HUES64 (cell line): ENCODE data around the gene CCS. TPM values are rescaled to one million over a fixed set of nuclear protein-coding genes. Genes with fewer than 3 reads are reported as not detected.
"Not testable (repeated sequence)": the region's sequence is repeated elsewhere in the genome, so short reads cannot be mapped to it uniquely, and the experiment has no call there.

Experiments used
- H3K27ac ChIP-seq: 2 replicates; pipeline ENCODE4 v1.7.0; 2013; ENCODE audit warnings: low read depth, low read length, inconsistent platforms
- H3K27me3 ChIP-seq: 2 replicates; pipeline ENCODE4 v1.6.1; 2013; ENCODE audit warnings: mild to moderate bottlenecking, low read length; ENCODE audit not compliant: insufficient read depth
- H3K36me3 ChIP-seq: 2 replicates; pipeline ENCODE4 v1.6.1; 2013; ENCODE audit warnings: mild to moderate bottlenecking, low read length; ENCODE audit not compliant: insufficient read depth
- H3K4me1 ChIP-seq: 2 replicates; pipeline ENCODE4 v1.6.1; 2013; ENCODE audit warnings: mild to moderate bottlenecking, low read length, moderate library complexity; ENCODE audit not compliant: insufficient read depth
- H3K4me3 ChIP-seq: 2 replicates; pipeline ENCODE4 v1.5.1; 2013; ENCODE audit warnings: mild to moderate bottlenecking, low read length, moderate library complexity
- H3K9ac ChIP-seq: 2 replicates; pipeline ENCODE4 v1.6.1; 2013; ENCODE audit warnings: mild to moderate bottlenecking, low read depth, low read length
- H3K9me3 ChIP-seq: 2 replicates; pipeline ENCODE4 v1.6.1; 2013; ENCODE audit warnings: low read depth, low read length; ENCODE audit not compliant: insufficient read depth
- WGBS: fragments of 150-250, 120-280 bp; methylation state at CpG from one replicate; pipeline ENCODE4 v1.1.7; 2013; ENCODE audit warnings: missing lambda C conversion rate; 5-methylcytosine and 5-hydroxymethylcytosine counted together
- polyA plus RNA-seq, 2 experiments: library from polyadenylated mRNA; stranded (reverse); fragments of 50-300 nt; gene quantifications; one replicate each; pipeline ENCODE4 v1.2.3, GENCODE V29; 2013

Gene CCS
- 27.7 TPM for polyA plus RNA-seq (2013, experiment 1 of 2)
- polyA plus RNA-seq (2013, experiment 2 of 2), result 31.1 TPM

GRCh38 chr11:66592457-66593302 lies at the start of gene CCS, which contains the start of gene CCDC87:
Gene CCS (plus strand): TSS chr11:66593185. CDS start chr11:66593262, 77 bp downstream.
Gene CCDC87 (minus strand): TSS chr11:66593063. CDS start chr11:66593015, 48 bp downstream.
- Histone ChIP-seq H3K4me1 (0 out of 2 replicates have a peak, but pooled peaks cover 5% of the 10 kb centered on the region), H3K9ac (peak within 1 kb of the TSS; percentile 68), H3K27ac (peak within 1 kb of the TSS; percentile 33; the same call in 1 of the 2 replicates), H3K4me3 (peak within 1 kb of the TSS; percentile 73), H3K36me3 (no peaks in the 10 kb centered on the region), H3K9me3 (0 out of 2 replicates have a peak, but pooled peaks cover 8% of the 10 kb centered on the region), H3K27me3 (no peaks in the 10 kb centered on the region; the same call in 1 of the 2 replicates)
- 15% methylated on average over 68 of the region's 68 CpGs for WGBS

GRCh38 chr11:66543263-66544107 lies 49.5 kb upstream of the CCS start:
- no peaks in the 10 kb centered on the region for H3K9me3 ChIP-seq
- 55% methylated on average over 26 of the region's 26 CpGs for WGBS
- no peak overlapping the region for H3K27ac ChIP-seq
- no peak overlapping the region for H3K4me3 ChIP-seq
- H3K36me3 ChIP-seq, result no peaks in the 10 kb centered on the region; the same call in 1 of the 2 replicates
- peaks cover 10% of the 10 kb centered on the region for H3K4me1 ChIP-seq
- no peak overlapping the region for H3K9ac ChIP-seq
- H3K27me3 ChIP-seq, result no peaks in the 10 kb centered on the region

GRCh38 chr11:66544952-66545351 lies 48.0 kb upstream of the CCS start:
- Histone ChIP-seq H3K4me3 (peak overlapping the region; percentile 87), H3K4me1 (peaks cover 10% of the 10 kb centered on the region)
- not testable (repeated sequence) for H3K27me3 ChIP-seq, H3K36me3 ChIP-seq, H3K9ac ChIP-seq, H3K27ac ChIP-seq, H3K9me3 ChIP-seq
- WGBS, result 89% methylated on average over 14 of the region's 14 CpGs

GRCh38 chr11:66545701-66546367 lies 47.2 kb upstream of the CCS start, which contains the start of gene ZDHHC24:
Gene ZDHHC24 (minus strand): TSS chr11:66546048. CDS start chr11:66546003, 45 bp downstream.
- WGBS, result under 1% methylated on average over 71 of the region's 71 CpGs
- no peaks in the 10 kb centered on the region for H3K27me3 ChIP-seq
- peak within 1 kb of the TSS; percentile 87 for H3K4me3 ChIP-seq
- H3K9me3 ChIP-seq, result no peaks in the 10 kb centered on the region
- peak within 1 kb of the TSS; percentile 84 for H3K9ac ChIP-seq
- H3K4me1 ChIP-seq, result peaks cover 10% of the 10 kb centered on the region
- peak within 1 kb of the TSS; percentile 55 for H3K27ac ChIP-seq
- no peaks in the 10 kb centered on the region; the same call in 1 of the 2 replicates for H3K36me3 ChIP-seq

GRCh38 chr11:66546368-66546965 lies 46.5 kb upstream of the CCS start, which contains the start of gene ACTN3:
Gene ACTN3 (plus strand): TSS chr11:66546903. CDS start chr11:66546938, 35 bp downstream.
- Histone ChIP-seq H3K4me3 (peak within 1 kb of the TSS; percentile 87), H3K36me3 (no peaks in the 10 kb centered on the region; the same call in 1 of the 2 replicates), H3K27me3 (no peaks in the 10 kb centered on the region), H3K4me1 (peaks cover 10% of the 10 kb centered on the region), H3K9ac (peak within 1 kb of the TSS; percentile 84), H3K27ac (peak within 1 kb of the TSS; percentile 55), H3K9me3 (no peaks in the 10 kb centered on the region)
- WGBS, result 2% methylated on average over 37 of the region's 37 CpGs

- H3K36me3 ChIP-seq, result no peaks in the 10 kb centered on the region; the same call in 1 of the 2 replicates
- no peaks in the 10 kb centered on the region for H3K9me3 ChIP-seq
- 24% methylated on average over 18 of the region's 18 CpGs for WGBS
- no peak overlapping the region for H3K9ac ChIP-seq
- peak overlapping the region; percentile 87 for H3K4me3 ChIP-seq
- H3K4me1 ChIP-seq, result peaks cover 10% of the 10 kb centered on the region
- H3K27ac ChIP-seq, result no peak overlapping the region
- no peaks in the 10 kb centered on the region for H3K27me3 ChIP-seq
These were observed 45.9 kb upstream of the CCS start for GRCh38 chr11:66546966-66547661.

GRCh38 chr11:66547662-66548009 lies 45.3 kb upstream of the CCS start:
- WGBS, result 35% methylated on average over 5 of the region's 5 CpGs
- no peaks in the 10 kb centered on the region for H3K36me3 ChIP-seq
- peaks cover 10% of the 10 kb centered on the region for H3K4me1 ChIP-seq
- no peaks in the 10 kb centered on the region for H3K27me3 ChIP-seq
- H3K9ac ChIP-seq, result no peak overlapping the region
- H3K9me3 ChIP-seq, result no peaks in the 10 kb centered on the region
- H3K27ac ChIP-seq, result no peak overlapping the region
- peak overlapping the region; percentile 87 for H3K4me3 ChIP-seq

- Histone ChIP-seq H3K27ac (no peak overlapping the region), H3K36me3 (no peaks in the 10 kb centered on the region), H3K4me1 (peaks cover 10% of the 10 kb centered on the region), H3K4me3 (peak overlapping the region; percentile 87; the same call in 1 of the 2 replicates), H3K27me3 (no peaks in the 10 kb centered on the region), H3K9ac (no peak overlapping the region), H3K9me3 (no peaks in the 10 kb centered on the region)
- WGBS, result 78% methylated on average over 11 of the region's 11 CpGs
These were observed 44.9 kb upstream of the CCS start for GRCh38 chr11:66548041-66548440.

- no peaks in the 10 kb centered on the region for H3K9me3 ChIP-seq
- H3K4me1 ChIP-seq, result peaks cover 10% of the 10 kb centered on the region
- no peak overlapping the region for H3K9ac ChIP-seq
- H3K27ac ChIP-seq, result no peak overlapping the region
- no peaks in the 10 kb centered on the region for H3K27me3 ChIP-seq
- no peak overlapping the region for H3K4me3 ChIP-seq
- peaks cover 2% of the 10 kb centered on the region; the same call in 1 of the 2 replicates for H3K36me3 ChIP-seq
- WGBS, result 77% methylated on average over 16 of the region's 16 CpGs
These were observed 44.0 kb upstream of the CCS start for GRCh38 chr11:66548774-66549630.
